CD4-positive, alpha-beta T cell treated with Interleukin-12 subunit alpha and Interleukin-12 subunit beta, for 1 hour (primary cell): Measurements from ENCODE around the gene PYROXD2.
"Not testable (repeated sequence)": the region's sequence is repeated elsewhere in the genome, so short reads cannot be mapped to it uniquely, and the experiment has no call there.

ENCODE experiments used
- DNase-seq: peaks from one replicate; pipeline ENCODE4 v3.0.0-alpha.2; 2020

The PYROXD2 gene

GRCh38 chr10:98364432-98365102 is 50.4 kb downstream of the PYROXD2 start:
- DNase-seq = no peak

DNA sequence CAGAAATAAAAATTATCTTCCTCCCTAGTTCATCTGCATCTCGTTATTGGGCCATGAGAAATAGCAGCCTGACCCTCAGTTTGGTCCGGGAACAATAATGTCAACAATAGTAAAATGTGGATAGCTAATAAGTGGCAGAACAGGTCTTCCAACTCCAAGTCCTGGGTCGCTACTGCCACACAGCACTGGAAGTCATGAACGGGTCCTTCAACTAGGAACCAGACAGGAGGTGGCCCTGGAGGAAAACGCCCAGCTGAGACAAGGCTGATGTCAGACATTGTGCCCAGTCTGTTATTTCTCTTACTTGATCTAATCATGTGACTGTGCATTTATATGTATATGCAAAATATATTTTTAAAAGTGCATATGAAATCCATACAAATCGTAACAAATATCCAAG is 51.8 kb downstream of the PYROXD2 start:
- DNase-seq = no peak

- no peak for DNase-seq
These were observed 53.6 kb downstream of the PYROXD2 start for GRCh38 chr10:98361131-98362025.

DNA sequence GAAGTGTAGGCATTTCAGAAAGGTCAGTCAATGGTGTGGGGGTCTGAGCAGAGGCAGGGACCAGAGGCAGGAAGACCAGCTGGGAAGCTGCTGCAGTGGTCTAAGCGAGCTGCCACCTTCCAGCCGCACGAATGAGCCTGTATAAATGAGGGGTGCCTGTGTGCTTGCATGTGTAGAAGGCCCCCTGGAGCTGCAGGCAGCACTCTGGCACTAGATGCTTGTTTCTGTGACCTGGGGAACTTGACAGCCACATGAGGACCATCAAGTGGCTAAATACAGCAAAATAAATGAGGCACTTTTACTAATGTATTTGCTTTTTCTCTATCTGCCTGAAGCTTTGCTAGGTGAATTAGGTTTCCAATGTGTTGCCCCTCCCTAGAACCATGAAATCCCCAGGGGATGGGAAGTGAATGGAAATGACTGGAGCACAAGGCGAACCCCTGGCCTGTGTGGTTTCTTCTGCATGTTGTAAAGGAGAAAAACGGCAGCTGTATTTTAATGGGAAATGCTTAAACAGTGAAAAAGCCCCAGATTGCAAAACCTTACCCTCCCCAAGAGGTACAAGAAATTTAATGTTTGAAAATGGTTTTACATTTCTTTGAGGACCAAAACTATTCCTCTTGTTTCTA is 57.7 kb downstream of the PYROXD2 start:
- no peak for DNase-seq

DNA sequence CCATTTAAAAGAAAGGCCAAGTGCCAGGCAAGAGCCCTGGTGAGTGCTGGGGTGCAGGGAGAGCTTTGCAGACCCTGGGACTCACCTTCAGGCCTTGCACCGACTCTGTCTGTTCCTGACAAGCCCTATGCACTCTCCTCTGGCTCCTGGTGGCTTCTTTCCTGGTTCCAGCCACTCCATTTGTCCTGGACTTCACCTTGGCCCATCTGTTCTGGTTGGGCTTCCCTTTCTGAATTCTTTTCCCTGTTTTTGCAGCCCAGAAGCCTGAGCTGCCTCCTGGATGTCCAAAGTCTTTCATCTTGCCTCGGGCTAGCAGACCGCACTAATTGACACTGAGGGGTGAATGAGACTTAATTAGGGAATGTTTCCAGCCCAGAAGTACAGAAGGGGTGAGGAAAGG is 60.5 kb downstream of the PYROXD2 start:
- no peak for DNase-seq

GRCh38 chr10:98353170-98353569 is 61.8 kb downstream of the PYROXD2 start:
- DNase-seq = no peak

- DNase-seq = no peak
These were observed 63.1 kb downstream of the PYROXD2 start for GRCh38 chr10:98351831-98352402.

DNA sequence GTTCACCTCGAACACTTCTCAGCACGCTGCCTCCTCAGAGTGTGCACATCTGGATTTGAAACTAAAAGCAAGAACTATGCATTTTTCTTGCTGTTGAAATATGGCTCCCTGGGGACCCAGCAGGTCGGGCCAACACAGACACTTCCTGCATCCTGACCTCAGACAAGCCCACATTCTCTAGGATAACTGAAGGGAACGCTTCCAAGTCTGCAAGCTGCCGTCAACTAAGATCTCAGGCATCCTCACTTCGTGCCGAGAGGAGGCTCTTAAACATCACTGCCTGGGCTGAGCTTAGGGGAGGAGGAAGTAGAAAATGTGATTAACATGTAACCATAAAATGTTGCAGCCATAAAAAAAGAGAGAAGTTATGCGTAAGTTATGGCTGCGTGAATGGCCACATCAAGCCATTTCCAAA is 65.5 kb downstream of the PYROXD2 start:
- no peak for DNase-seq

GRCh38 chr10:98346847-98347246 is 68.1 kb downstream of the PYROXD2 start:
- DNase-seq = no peak

- no peak for DNase-seq
These were observed 70.4 kb downstream of the PYROXD2 start for GRCh38 chr10:98344589-98345038.

GRCh38 chr10:98341701-98342100 is 73.3 kb downstream of the PYROXD2 start:
- not testable (repeated sequence) for DNase-seq

GRCh38 chr10:98340940-98341310 is 74.1 kb downstream of the PYROXD2 start:
- DNase-seq = no peak

DNA sequence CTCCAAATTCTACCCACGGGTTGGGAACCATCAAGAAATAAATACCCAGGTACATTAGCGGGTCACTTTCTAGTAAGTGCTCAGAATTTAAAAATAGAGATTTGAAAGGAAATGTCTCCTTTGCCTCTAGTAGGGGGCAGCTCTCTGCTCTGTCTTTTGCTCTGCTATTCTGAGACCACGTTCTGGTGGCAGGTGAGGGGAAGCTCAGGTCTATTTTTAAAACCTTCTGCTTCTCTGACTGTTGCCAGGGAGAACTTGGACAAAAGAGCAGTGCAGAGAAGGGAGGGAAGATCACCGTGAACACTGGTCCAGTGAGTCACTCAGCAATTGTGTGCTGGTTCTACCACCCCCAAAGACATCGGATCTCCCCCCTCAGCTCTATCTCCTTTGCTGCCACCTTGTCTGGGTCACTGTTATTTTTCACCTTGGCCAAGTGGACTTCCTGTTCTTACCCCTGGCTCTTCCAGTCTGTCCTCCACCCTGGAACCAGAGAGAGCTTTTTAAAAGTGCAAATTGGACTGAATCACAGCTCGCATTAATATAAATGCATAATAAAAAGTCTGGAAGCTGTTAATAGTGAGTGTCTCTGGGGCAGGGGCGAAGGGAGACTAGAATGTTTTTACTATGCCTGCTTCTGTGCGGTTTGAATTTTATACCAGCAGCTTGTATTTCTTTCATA is 74.6 kb downstream of the PYROXD2 start:
- DNase-seq = no peak

DNA sequence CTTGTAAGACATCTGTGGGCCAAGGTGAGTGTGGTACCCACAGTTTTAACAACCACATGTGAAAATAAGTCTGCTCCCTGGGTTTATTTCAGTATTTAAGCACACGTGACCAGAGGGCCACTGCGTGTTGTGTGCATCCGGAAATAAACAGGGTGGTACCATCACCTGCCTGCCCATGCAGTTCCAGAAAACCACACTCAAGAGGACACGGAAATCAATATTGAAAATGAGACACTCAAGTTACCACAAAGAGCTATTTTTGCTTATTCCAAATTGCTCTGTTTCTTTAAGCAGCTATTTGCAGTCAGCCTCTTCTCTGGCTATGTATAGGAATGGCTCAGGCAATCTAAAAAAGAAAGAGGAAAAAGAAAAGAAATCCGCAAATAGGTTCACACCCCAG is 75.2 kb downstream of the PYROXD2 start:
- peak; percentile 34 for DNase-seq

- no peak for DNase-seq
These were observed 76.1 kb downstream of the PYROXD2 start for GRCh38 chr10:98338896-98339295.

- DNase-seq = no peak
These were observed 76.7 kb downstream of the PYROXD2 start for GRCh38 chr10:98338318-98338717.

GRCh38 chr10:98337484-98337883 is 77.5 kb downstream of the PYROXD2 start:
- DNase-seq = no peak
